K562 (cell line): ENCODE data around the gene AMH. TPM values are rescaled to one million over a fixed set of nuclear protein-coding genes. Genes with fewer than 3 reads are reported as not detected.

Source experiments
- ATAC-seq: fragments of 200-7000 bp; cut with Tn5 transposase; 3 replicates; pipeline ENCODE4 v1.9.1; 2020; ENCODE audit warnings: moderate library complexity
- BruUV-seq: library from RNA; stranded (reverse); fragments of 400-500 nt; replicated peaks from 2 replicates; lab custom pipeline; 2021; lab: Mats Ljungman, UMichigan
- CTCF ChIA-PET: fragments of 300-600 bp; formaldehyde crosslinking; extraction: SDS; loops from one replicate; lab custom pipeline; 2021; ENCODE audit warnings: low intra/inter-chr PET ratio; lab: Yijun Ruan, JAX
- POLR2A ChIA-PET: fragments of 300-600, 350-650 bp; sonication (Branson Sonifier 250); formaldehyde crosslinking; extraction: SDS; loops from one replicate; lab custom pipeline; 2021; ENCODE audit warnings: antibody characterized with exemption, inconsistent platforms; lab: Yijun Ruan, JAX
- DNase-seq, 4 experiments: peaks; one replicate each; pipeline versions ENCODE4 v3.0.0 to v3.0.0-alpha.2; 2011 to 2018; ENCODE audit warnings: low spot score in 3 of 4, mixed read lengths in 3 of 4; ENCODE audit errors: extremely low read depth in 1 of 4
- FAIRE-seq: peaks from 2 replicates; lab custom pipeline; 2011; peaks lifted over from hg19 to GRCh38; lab: Jason Lieb, UNC
- H2AFZ ChIP-seq: 2 replicates; pipeline ENCODE4 v1.6.0; 2011; ENCODE audit warnings: low read depth, low read length, control low read depth, inconsistent platforms
- H3K27ac ChIP-seq: fragments of 200-600 bp; 3 replicates; pipeline ENCODE4 v1.8.0; 2011; ENCODE audit warnings: low read depth, mild to moderate bottlenecking, control low read depth, inconsistent platforms, low read length, moderate library complexity, mixed read lengths; ENCODE audit errors: extremely low read depth
- H3K27me3 ChIP-seq, 2 experiments: fragments of 300-600 bp in 1 of 2; 2 replicates in 1 of 2; 3 replicates in 1 of 2; pipeline versions ENCODE4 v1.6.0 to v1.8.0; 2011; ENCODE audit warnings: inconsistent platforms in 2 of 2, low read length in 2 of 2, mild to moderate bottlenecking in 1 of 2, mixed read lengths in 1 of 2, moderate library complexity in 1 of 2; ENCODE audit not compliant: control insufficient read depth in 2 of 2, insufficient read depth in 2 of 2
- H3K36me3 ChIP-seq: fragments of 300-600 bp; 3 replicates; pipeline ENCODE4 v1.8.0; 2011; ENCODE audit warnings: mild to moderate bottlenecking, low read length, inconsistent platforms; ENCODE audit not compliant: control insufficient read depth, insufficient read depth
- H3K4me1 ChIP-seq, 2 experiments: fragments of 200-600 bp in 1 of 2; replicated peaks in 1 of 2; 2 replicates in 1 of 2; 3 replicates in 1 of 2; pipeline versions ENCODE4 v1.5.1 to v1.8.0; 2011; ENCODE audit warnings: inconsistent platforms in 2 of 2, low read length in 2 of 2, mild to moderate bottlenecking in 1 of 2, mixed read lengths in 1 of 2, moderate library complexity in 1 of 2; ENCODE audit not compliant: control insufficient read depth in 2 of 2, insufficient read depth in 2 of 2
- H3K4me2 ChIP-seq: 2 replicates; pipeline ENCODE4 v1.6.1; 2011; ENCODE audit warnings: low read length, control low read depth, inconsistent platforms, mixed read lengths; ENCODE audit not compliant: insufficient read depth
- H3K4me3 ChIP-seq: fragments of 200-600 bp; sonication (generic), shearing (Covaris generic); 2 replicates; pipeline ENCODE4 v1.5.1; 2016; ENCODE audit warnings: control low read depth, inconsistent platforms
- H3K79me2 ChIP-seq: fragments of 200-600 bp; 3 replicates; pipeline ENCODE4 v1.8.0; 2011; ENCODE audit warnings: low read length, inconsistent platforms; ENCODE audit not compliant: control insufficient read depth, insufficient read depth
- H3K9ac ChIP-seq, 2 experiments: 2 replicates each; pipeline versions ENCODE4 v1.6.0 to v1.6.1; 2011; ENCODE audit warnings: low read depth in 2 of 2, low read length in 2 of 2, control low read depth in 1 of 2, inconsistent platforms in 1 of 2, mild to moderate bottlenecking in 1 of 2, mixed read lengths in 1 of 2; ENCODE audit not compliant: insufficient read depth in 1 of 2
- H3K9me1 ChIP-seq: one replicate; pipeline ENCODE4 v1.6.0; 2011; ENCODE audit warnings: inconsistent platforms, mild to moderate bottlenecking, low read length, moderate library complexity; ENCODE audit not compliant: control insufficient read depth, insufficient read depth
- H3K9me3 ChIP-seq: replicated peaks from 2 replicates; pipeline ENCODE4 v1.5.1; 2011; ENCODE audit warnings: low read depth, low read length, inconsistent platforms; ENCODE audit not compliant: control insufficient read depth, insufficient read depth
- H4K20me1 ChIP-seq: replicated peaks from 2 replicates; pipeline ENCODE4 v1.6.1; 2011; ENCODE audit warnings: low read length, inconsistent platforms, mixed read lengths; ENCODE audit not compliant: control insufficient read depth, insufficient read depth
- C11orf30 ChIP-seq: fragments of 450-650 bp; IDR thresholded peaks from 2 replicates; pipeline ENCODE4 v1.6.1; 2016; ENCODE audit warnings: low read depth, mild to moderate bottlenecking
- CBFA2T2 ChIP-seq: fragments of 450-650 bp; conservative IDR thresholded peaks from 2 replicates; pipeline ENCODE4 v1.6.1; 2017; ENCODE audit warnings: mild to moderate bottlenecking
- FUS ChIP-seq: fragments of 200-400 bp; formaldehyde crosslinking; optimal IDR thresholded peaks from 2 replicates; pipeline ENCODE3; 2017; ENCODE audit warnings: low read depth, low read length
- HNRNPH1 ChIP-seq: fragments of 200-400 bp; formaldehyde crosslinking; optimal IDR thresholded peaks from 2 replicates; pipeline ENCODE3; 2017; ENCODE audit warnings: low read depth, mild to moderate bottlenecking, low read length, moderate library complexity
- NRF1 ChIP-seq, 2 experiments: fragments of 450-650 bp; IDR thresholded peaks in 1 of 2; conservative IDR thresholded peaks in 1 of 2; 2 replicates each; pipeline ENCODE4 v1.6.1; 2014; ENCODE audit warnings: mild to moderate bottlenecking in 2 of 2
- POLR2G ChIP-seq: fragments of 200-400 bp; formaldehyde crosslinking; IDR thresholded peaks from 2 replicates; pipeline ENCODE4 v1.6.1; 2017; ENCODE audit warnings: low read depth, mild to moderate bottlenecking, antibody characterized with exemption, low read length, moderate library complexity
- RBM22 ChIP-seq: fragments of 200-400 bp; formaldehyde crosslinking; IDR thresholded peaks from 2 replicates; pipeline ENCODE4 v1.6.1; 2018; ENCODE audit warnings: low read length, low read depth; ENCODE audit not compliant: poor library complexity, severe bottlenecking
- ZEB2 ChIP-seq: fragments of 450-650 bp; IDR thresholded peaks from 2 replicates; pipeline ENCODE4 v1.6.1; 2016
- ZNF316 ChIP-seq: fragments of 450-650 bp; IDR thresholded peaks from 2 replicates; pipeline ENCODE4 v1.6.1; 2016
- ZNF436 ChIP-seq: fragments of 250-450, 450-650 bp; sonication (Bioruptor Pico); formaldehyde crosslinking; IDR thresholded peaks from 2 replicates; pipeline ENCODE4 v1.7.0; 2020; ENCODE audit warnings: mild to moderate bottlenecking
- ZNF57 ChIP-seq: fragments of 450-650 bp; formaldehyde crosslinking; IDR thresholded peaks from 2 replicates; pipeline ENCODE4 v1.4.0; 2020; ENCODE audit warnings: mild to moderate bottlenecking, moderate library complexity
- WGBS: fragments of 100-300 bp; shearing (Covaris generic); methylation state at CpG from one replicate; pipeline ENCODE4 v1.1.6; 2016; ENCODE audit warnings: low coverage, mixed read lengths; ENCODE audit not compliant: insufficient coverage; ENCODE audit errors: missing lambda C conversion rate; 5-methylcytosine and 5-hydroxymethylcytosine counted together
- in situ Hi-C: fragments of 300-500 bp; cut with MboI; formaldehyde crosslinking; loops from 4 replicates; pipeline ENCODE4 v1.15.0; 2018; ENCODE audit warnings: inconsistent platforms, mixed read lengths
- intact Hi-C: fragments of 100-400 bp; cut with micrococcal nuclease; formaldehyde crosslinking; loops from 2 replicates; pipeline ENCODE4 v1.14.2; 2022
- polyA plus RNA-seq, 8 experiments: library from polyadenylated mRNA; depleted of rRNA in 4 of 8; stranded (reverse) in 5 of 8; unstranded in 3 of 8; fragments of >200 nt; fragmentation: Nextera tagmentation in 2 of 8; fragmentation: Illumina TruSeq in 1 of 8; extraction: Ambion mirVana in 2 of 8; extraction: Trizol in 1 of 8; gene quantifications; 2 replicates each; pipeline versions ENCODE4 v1.2.1 to v1.2.3, GENCODE V29; 2011 to 2014; ENCODE audit warnings: inconsistent platforms in 1 of 8, missing spikeins in 1 of 8
- total RNA-seq, 7 experiments: library from RNA; depleted of rRNA in 6 of 7; stranded (reverse); fragments of >200 nt in 6 of 7; fragmentation: Illumina TruSeq in 2 of 7; extraction: Trizol in 2 of 7; gene quantifications; 2 replicates each; pipeline versions ENCODE4 v1.2.1 to v1.2.3, GENCODE V29; 2011 to 2021; ENCODE audit warnings: low replicate concordance in 1 of 7

The AMH gene
- total and polyA plus RNA-seq, 9 of the 15 experiments (the other 6 are each of a cell fraction or from before 2014, with no cell fraction given) = 0.29 to 27.4 (median 2.6) TPM; not detected in 2

- Histone ChIP-seq H3K9ac (peak overlapping the region in 1 of 2 experiments; percentile 45; a peak in 1 of 4 replicates), H3K9me3 (no peaks in the 10 kb centered on the region), H3K4me1 (peaks cover 0 to 33% of the 10 kb centered on the region in 2 experiments; a peak in 3 of 5 replicates), H3K79me2 (no peaks in the 10 kb centered on the region), H3K36me3 (peaks cover 95% of the 10 kb centered on the region; the same call in 2 of the 3 replicates), H3K27ac (no peak overlapping the region), H3K27me3 (no peaks in the 10 kb centered on the region), H4K20me1 (0 out of 2 replicates have a peak, but pooled peaks cover 5% of the 10 kb centered on the region), H2AFZ (no peak overlapping the region), H3K4me2 (no peak overlapping the region), H3K9me1 (no peaks in the 10 kb centered on the region), H3K4me3 (no peak overlapping the region)
- ATAC-seq (no peak), DNase-seq (no peak), FAIRE-seq (no peak)
- in situ Hi-C loops (no loop called here), intact Hi-C loops (no loop called here)
- POLR2A ChIA-PET = interaction anchor here (0.6 to 1.2 kb wide), 5 partner anchors 13 to 165 kb away, joined by 3 to 4 read pairs (median 3); partner anchors contain the start of gene PLEKHJ1
- WGBS = 96% methylated on average over 33 of the region's 43 CpGs
- CTCF ChIA-PET = no interaction called here
- BruUV-seq = no TSS peak
- TF ChIP-seq FUS (no peak), RBM22 (peak; percentile 59), CBFA2T2 (no peak), C11orf30 (peak; percentile 19; the same call in 1 of the 2 replicates), POLR2G (peak; percentile 63; the same call in 1 of the 2 replicates), ZNF57 (CRISPR knock-in tag) (no peak), NRF1 (conservative IDR thresholded peaks at IDR 0.05 in 1 of 2, IDR thresholded peaks at IDR 0.05 in 1 of 2) (no peak), ZEB2 (no peak), HNRNPH1 (no peak), ZNF316 (0 out of 2 replicates have a peak, but pooled peaks have one; percentile 24), ZNF436 (no peak)
- TF ChIP-seq, all 486 proteins: peak for 4
Observed at GRCh38 chr19:2216361-2217225, 32.5 kb upstream of the AMH start.
